IMR-90 (cell line): ENCODE data around the gene SRRM3. TPM values are rescaled to one million over a fixed set of nuclear protein-coding genes. Genes with fewer than 3 reads are reported as not detected.

Source experiments
- ATAC-seq: fragments of 200-7000 bp; cut with Tn5 transposase; 2 replicates; pipeline ENCODE4 v1.9.1; 2020; ENCODE audit warnings: low read depth, mild to moderate bottlenecking, moderate library complexity
- BruUV-seq: library from RNA; stranded (reverse); fragments of 400-500 nt; replicated peaks from 2 replicates; lab custom pipeline; 2021; lab: Mats Ljungman, UMichigan
- CTCF ChIA-PET: fragments of 300-600 bp; formaldehyde crosslinking; extraction: SDS; loops from one replicate; lab custom pipeline; 2021; ENCODE audit warnings: antibody characterized with exemption; lab: Yijun Ruan, JAX
- POLR2A ChIA-PET: fragments of 300-600 bp; sonication (Branson Sonifier 250); formaldehyde crosslinking; loops from one replicate; lab custom pipeline; 2022; ENCODE audit warnings: antibody characterized with exemption; ENCODE audit not compliant: unreplicated experiment; lab: Charles Lee
- DNase-seq: peaks from one replicate; pipeline ENCODE4 v3.0.0; 2013
- H2AFZ ChIP-seq: replicated peaks from 2 replicates; pipeline ENCODE3; 2013; ENCODE audit warnings: low read length, mild to moderate bottlenecking; ENCODE audit not compliant: poor library complexity
- H2AK5ac ChIP-seq: 2 replicates; pipeline ENCODE4 v1.6.1; 2013; ENCODE audit warnings: low read depth, low read length, inconsistent platforms
- H2AK9ac ChIP-seq: replicated peaks from 2 replicates; pipeline ENCODE3; 2013; ENCODE audit warnings: mild to moderate bottlenecking, low read depth, low read length, moderate library complexity; ENCODE audit not compliant: poor library complexity
- H2BK120ac ChIP-seq: 2 replicates; pipeline ENCODE4 v1.6.1; 2013; ENCODE audit warnings: low read depth, low read length, inconsistent platforms
- H2BK15ac ChIP-seq: 3 replicates; pipeline ENCODE4 v1.6.1; 2013; ENCODE audit warnings: low read depth, low read length, inconsistent platforms
- H2BK20ac ChIP-seq: 2 replicates; pipeline ENCODE4 v1.6.1; 2013; ENCODE audit warnings: low read depth, mild to moderate bottlenecking, inconsistent platforms, low read length, moderate library complexity
- H2BK5ac ChIP-seq: 2 replicates; pipeline ENCODE4 v1.6.1; 2013; ENCODE audit warnings: mild to moderate bottlenecking, low read depth, low read length, inconsistent platforms; ENCODE audit not compliant: poor library complexity, severe bottlenecking
- H3K14ac ChIP-seq: replicated peaks from 2 replicates; pipeline ENCODE4 v1.6.1; 2013; ENCODE audit warnings: low read depth, low read length, inconsistent platforms
- H3K18ac ChIP-seq: 2 replicates; pipeline ENCODE4 v1.6.1; 2013; ENCODE audit warnings: low read depth, low read length, control low read depth
- H3K23ac ChIP-seq: 2 replicates; pipeline ENCODE4 v1.6.1; 2013; ENCODE audit warnings: low read depth, low read length, inconsistent platforms
- H3K27ac ChIP-seq: 2 replicates; pipeline ENCODE4 v1.5.1; 2013; ENCODE audit warnings: mild to moderate bottlenecking, control low read depth, low read length; ENCODE audit not compliant: insufficient read depth
- H3K27me3 ChIP-seq: 2 replicates; pipeline ENCODE4 v1.6.1; 2013; ENCODE audit warnings: low read length; ENCODE audit not compliant: control insufficient read depth, insufficient read depth
- H3K36me3 ChIP-seq: 2 replicates; pipeline ENCODE4 v1.6.1; 2013; ENCODE audit warnings: low read length, mixed read lengths; ENCODE audit not compliant: control insufficient read depth, insufficient read depth
- H3K4ac ChIP-seq: 2 replicates; pipeline ENCODE4 v1.6.1; 2013; ENCODE audit warnings: low read depth, low read length, inconsistent platforms
- H3K4me1 ChIP-seq: 2 replicates; pipeline ENCODE4 v1.6.1; 2013; ENCODE audit warnings: low read length, mixed read lengths; ENCODE audit not compliant: control insufficient read depth, insufficient read depth
- H3K4me2 ChIP-seq: 2 replicates; pipeline ENCODE4 v1.6.1; 2013; ENCODE audit warnings: low read depth, mild to moderate bottlenecking, control low read depth, low read length, moderate library complexity
- H3K4me3 ChIP-seq: 2 replicates; pipeline ENCODE4 v1.5.1; 2013; ENCODE audit warnings: low read depth, mild to moderate bottlenecking, control low read depth, low read length, moderate library complexity; ENCODE audit not compliant: insufficient read depth
- H3K56ac ChIP-seq: 2 replicates; pipeline ENCODE4 v1.6.1; 2013; ENCODE audit warnings: low read length, inconsistent platforms; ENCODE audit not compliant: insufficient read depth; ENCODE audit errors: extremely low read depth
- H3K79me1 ChIP-seq, 2 experiments: 2 replicates each; pipeline ENCODE4 v1.6.1; 2013; ENCODE audit warnings: low read length in 2 of 2, inconsistent platforms in 1 of 2, low read depth in 1 of 2
- H3K9ac ChIP-seq: 2 replicates; pipeline ENCODE4 v1.6.1; 2013; ENCODE audit warnings: low read depth, low read length, control low read depth
- H3K9me1 ChIP-seq: 2 replicates; pipeline ENCODE4 v1.6.1; 2013; ENCODE audit warnings: low read length, inconsistent platforms; ENCODE audit not compliant: insufficient read depth
- H3K9me3 ChIP-seq: 2 replicates; pipeline ENCODE4 v1.6.1; 2013; ENCODE audit warnings: low read length; ENCODE audit not compliant: control insufficient read depth, insufficient read depth
- H4K20me1 ChIP-seq: 2 replicates; pipeline ENCODE4 v1.6.1; 2013; ENCODE audit warnings: low read length, inconsistent platforms; ENCODE audit not compliant: insufficient read depth
- H4K5ac ChIP-seq: 2 replicates; pipeline ENCODE4 v1.6.1; 2013; ENCODE audit warnings: mild to moderate bottlenecking, low read depth, low read length, control low read depth
- H4K8ac ChIP-seq, 2 experiments: 2 replicates each; pipeline ENCODE4 v1.6.1; 2013; ENCODE audit warnings: low read depth in 2 of 2, low read length in 2 of 2, control low read depth in 1 of 2, inconsistent platforms in 1 of 2
- H4K91ac ChIP-seq: 2 replicates; pipeline ENCODE4 v1.6.1; 2013; ENCODE audit warnings: low read depth, low read length, inconsistent platforms; ENCODE audit not compliant: insufficient read depth
- BHLHE40 ChIP-seq: fragments of 150-350 bp; IDR thresholded peaks from 2 replicates; pipeline ENCODE4 v1.6.1; 2016; ENCODE audit warnings: mild to moderate bottlenecking, low read depth, low read length
- WGBS, 2 experiments: methylation state at CpG; one replicate each; pipeline versions ENCODE4 v1.1.5 to v1.1.7; 2013; ENCODE audit warnings: missing lambda C conversion rate in 2 of 2; ENCODE audit not compliant: insufficient read length in 1 of 2; ENCODE audit errors: extremely low coverage in 2 of 2; 5-methylcytosine and 5-hydroxymethylcytosine counted together
- dilution Hi-C: fragments of 300-500 bp; cut with HindIII; formaldehyde crosslinking; loops from one replicate; pipeline ENCODE4 v1.14.3; 2018; ENCODE audit warnings: low sequenced_read_pairs; ENCODE audit not compliant: unreplicated experiment
- in situ Hi-C: fragments of 300-500 bp; cut with MboI; formaldehyde crosslinking; loops from 3 replicates; pipeline ENCODE4 v1.14.3; 2019; ENCODE audit warnings: low sequenced_read_pairs, inconsistent platforms, mixed read lengths
- intact Hi-C: fragments of 100-400 bp; cut with micrococcal nuclease; formaldehyde crosslinking; loops from 2 replicates; pipeline ENCODE4 v1.10.0; 2022
- polyA plus RNA-seq, 3 experiments: library from polyadenylated mRNA; depleted of rRNA; stranded (reverse); fragments of >200 nt; gene quantifications; 2 replicates each; pipeline ENCODE4 v1.2.3, GENCODE V29; 2012; ENCODE audit warnings: low replicate concordance in 1 of 3
- total RNA-seq: library from RNA; depleted of rRNA; stranded (reverse); fragments of >200 nt; gene quantifications from 2 replicates; pipeline ENCODE4 v1.2.3, GENCODE V29; 2012

Gene SRRM3
- total and polyA plus RNA-seq, 2 of the 4 experiments (the other 2 are of a cell fraction): 0.18 to 2.5 TPM

DNA sequence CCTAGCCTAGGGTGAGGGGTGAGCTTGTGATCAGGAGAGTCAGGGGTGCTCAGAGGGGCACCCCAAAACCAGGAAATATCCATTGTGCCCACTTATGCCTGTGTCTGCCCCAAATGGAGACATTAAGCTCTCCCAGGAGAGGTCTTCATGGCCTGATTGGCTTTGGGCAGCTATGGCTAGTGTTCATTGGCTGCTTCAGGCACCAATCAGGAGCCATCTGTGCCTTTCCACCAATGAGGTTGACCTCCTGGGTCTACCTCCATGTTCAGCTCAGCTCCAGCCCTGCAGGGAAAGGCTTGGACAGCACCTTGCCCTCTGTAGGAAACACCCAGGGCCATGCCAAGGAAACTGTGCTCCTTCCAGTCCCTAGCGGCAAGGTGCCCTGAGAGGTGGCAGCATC, 76.8 kb downstream of the SRRM3 start:
- Histone ChIP-seq H2BK20ac (no peak overlapping the region), H3K14ac (no peak overlapping the region)

More for the DNA sequence above, 76.8 kb downstream of the SRRM3 start:
- Histone ChIP-seq H3K27me3 (peaks cover 64% of the 10 kb centered on the region), H4K20me1 (no peaks in the 10 kb centered on the region), H3K9me3 (peaks cover 3% of the 10 kb centered on the region; the same call in 1 of the 2 replicates), H3K4me1 (peaks cover 2% of the 10 kb centered on the region), H4K5ac (no peak overlapping the region), H3K79me1 (no peaks in the 10 kb centered on the region), H3K4me3 (no peak overlapping the region), H2BK15ac (no peak overlapping the region), H3K23ac (no peak overlapping the region), H3K9me1 (0 out of 2 replicates have a peak, but pooled peaks cover 3% of the 10 kb centered on the region), H3K36me3 (no peaks in the 10 kb centered on the region), H4K91ac (no peak overlapping the region), H4K8ac (no peak overlapping the region), H3K4ac (no peak overlapping the region), H2BK120ac (no peak overlapping the region), H3K4me2 (no peak overlapping the region), H2BK5ac (no peak overlapping the region), H3K27ac (no peak overlapping the region), H2AK9ac (no peak overlapping the region), H3K18ac (no peak overlapping the region), H3K56ac (no peak overlapping the region), H2AK5ac (no peak overlapping the region), H3K9ac (no peak overlapping the region), H2AFZ (no peak overlapping the region)
- DNase-seq (no peak), ATAC-seq (no peak)
- ChIA-PET CTCF (no interaction called here), POLR2A (no interaction called here)
- no TSS peak for BruUV-seq
- in situ Hi-C loops: no loop called here
- no CpG with 5 or more reads among the region's 1 CpG for WGBS, 2 experiments
- no peak for TF ChIP-seq BHLHE40
- dilution Hi-C loops: no loop called here
- intact Hi-C loops: no loop called here
